Erythroblast (primary cell): Measurements from ENCODE around the gene DUSP16.

ENCODE experiments used
- GATA1 ChIP-seq: IDR thresholded peaks from 2 replicates; pipeline ENCODE4 v1.6.1; 2011; ENCODE audit warnings: low read depth, mild to moderate bottlenecking, control low read depth, low read length, moderate library complexity
- POLR2A ChIP-seq: IDR thresholded peaks from 2 replicates; pipeline ENCODE4 v1.6.1; 2011; ENCODE audit warnings: mild to moderate bottlenecking, low read length

DNA sequence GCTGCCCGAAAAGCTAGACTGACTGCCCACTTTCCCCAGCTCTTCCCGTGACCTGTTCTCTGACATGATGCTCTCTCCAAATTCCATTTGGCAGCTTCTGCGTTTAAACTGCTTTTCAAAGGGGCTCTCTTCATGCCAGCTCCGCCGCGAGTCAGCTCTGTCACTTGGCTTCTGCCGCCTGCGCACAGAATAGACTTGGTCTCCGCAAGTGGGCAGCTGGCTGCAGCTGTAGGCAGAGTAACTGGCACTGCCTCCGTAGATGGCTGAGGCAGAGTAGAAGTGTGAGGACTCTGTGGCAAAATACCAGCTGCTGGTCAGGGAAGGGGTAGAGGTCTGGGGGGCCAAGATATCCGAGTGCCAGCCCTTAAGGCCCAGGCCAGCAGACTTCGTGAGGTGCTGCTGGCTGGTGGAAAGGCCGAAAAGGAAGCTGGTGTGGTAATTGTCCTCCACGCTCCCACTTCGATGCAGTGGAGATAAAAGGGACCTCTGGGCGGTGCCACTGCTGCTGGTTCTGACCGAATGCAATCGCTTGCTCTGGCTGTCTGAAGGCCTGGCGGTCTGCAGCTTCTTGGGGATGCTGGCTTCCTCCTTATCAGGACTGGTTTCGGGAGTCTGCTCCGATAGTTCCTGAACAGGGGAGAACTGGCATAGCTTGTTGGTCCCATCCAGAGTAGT is 85.7 kb downstream of the DUSP16 start:
- TF ChIP-seq POLR2A (no peak), GATA1 (no peak)
